K562 (cell line): ENCODE results near the gene LASP1NB.

Experiments
- ARNT ChIP-seq, 2 experiments: fragments of 450-650 bp; IDR thresholded peaks; 2 replicates each; pipeline ENCODE4 v1.6.1; 2016; ENCODE audit warnings: mild to moderate bottlenecking in 1 of 2
- ATF1 ChIP-seq, 2 experiments: fragments of 450-650 bp in 1 of 2; IDR thresholded peaks; 2 replicates each; pipeline ENCODE4 v1.6.1; 2016; ENCODE audit warnings: missing compliant biosample characterization in 1 of 2, missing genetic modification characterization in 1 of 2
- BRD4 ChIP-seq: fragments of 200-600 bp; sonication (generic); IDR thresholded peaks from 2 replicates; pipeline ENCODE4 v1.6.1; 2017; ENCODE audit warnings: inconsistent platforms
- CBX5 ChIP-seq: IDR thresholded peaks from 2 replicates; pipeline ENCODE4 v1.6.1; 2014; ENCODE audit warnings: low read depth, borderline replicate concordance
- CHD2 ChIP-seq: IDR thresholded peaks from 2 replicates; pipeline ENCODE4 v1.6.1; 2011; ENCODE audit warnings: low read depth, low read length
- GTF3C2 ChIP-seq: IDR thresholded peaks from 3 replicates; pipeline ENCODE4 v1.6.1; 2011; ENCODE audit warnings: borderline replicate concordance, mild to moderate bottlenecking, moderate library complexity; ENCODE audit not compliant: insufficient read length; ENCODE audit errors: extremely low read depth
- HEY1 ChIP-seq: fragments of 250-450 bp; sonication (Bioruptor Pico); IDR thresholded peaks from 2 replicates; pipeline ENCODE4 v1.5.0; 2020; ENCODE audit warnings: mild to moderate bottlenecking, moderate library complexity, borderline replicate concordance
- HINFP ChIP-seq: fragments of 450-650 bp; conservative IDR thresholded peaks from 2 replicates; pipeline ENCODE4 v1.6.1; 2016; ENCODE audit warnings: missing genetic modification characterization, low read depth, mild to moderate bottlenecking, control low read depth, missing compliant biosample characterization
- LEF1 ChIP-seq: fragments of 450-650 bp; IDR thresholded peaks from 2 replicates; pipeline ENCODE4 v1.6.1; 2016; ENCODE audit warnings: mild to moderate bottlenecking
- MLX ChIP-seq, 2 experiments: fragments of 450-650 bp in 1 of 2; sonication (generic) in 1 of 2; formaldehyde crosslinking; conservative IDR thresholded peaks; 2 replicates each; pipeline versions ENCODE4 v1.4.0 to v1.8.1; 2020 to 2022; ENCODE audit warnings: mild to moderate bottlenecking in 1 of 2, missing genetic modification reagents in 1 of 2
- MYC ChIP-seq, 2 experiments: fragments of 250-450 bp in 1 of 2; sonication (Bioruptor Pico) in 1 of 2; IDR thresholded peaks; 2 replicates each; pipeline versions ENCODE4 v1.5.1 to v1.6.1; 2012 to 2021; ENCODE audit warnings: low read depth in 2 of 2, borderline replicate concordance in 1 of 2, improper control_type of control experiment in 1 of 2, low read length in 1 of 2, mild to moderate bottlenecking in 1 of 2, moderate library complexity in 1 of 2
- NBN ChIP-seq: fragments of 450-650 bp; IDR thresholded peaks from 2 replicates; pipeline ENCODE4 v1.6.1; 2016; ENCODE audit warnings: low read depth, mild to moderate bottlenecking
- NELFE ChIP-seq: IDR thresholded peaks from 2 replicates; pipeline ENCODE4 v1.6.1; 2011; ENCODE audit warnings: mild to moderate bottlenecking; ENCODE audit not compliant: insufficient read depth, insufficient read length
- NR2C1 ChIP-seq, 2 experiments: fragments of 450-650 bp; IDR thresholded peaks; 2 replicates each; pipeline ENCODE4 v1.6.1; 2017; ENCODE audit warnings: mild to moderate bottlenecking in 2 of 2, antibody characterized with exemption in 1 of 2, inconsistent platforms in 1 of 2, missing compliant biosample characterization in 1 of 2, missing genetic modification characterization in 1 of 2
- RBBP5 ChIP-seq: fragments of 200-600 bp; sonication (generic); IDR thresholded peaks from 2 replicates; pipeline ENCODE4 v1.6.1; 2012; ENCODE audit warnings: borderline replicate concordance, mild to moderate bottlenecking, low read length, control low read depth, inconsistent platforms; ENCODE audit not compliant: insufficient read depth, poor library complexity, severe bottlenecking
- RBM15 ChIP-seq: fragments of 200-400 bp; formaldehyde crosslinking; IDR thresholded peaks from 2 replicates; pipeline ENCODE4 v1.6.1; 2018; ENCODE audit warnings: mild to moderate bottlenecking, low read length, moderate library complexity; ENCODE audit not compliant: insufficient read depth
- RBM22 ChIP-seq: fragments of 200-400 bp; formaldehyde crosslinking; IDR thresholded peaks from 2 replicates; pipeline ENCODE4 v1.6.1; 2018; ENCODE audit warnings: low read length, low read depth; ENCODE audit not compliant: poor library complexity, severe bottlenecking
- RFX5 ChIP-seq: IDR thresholded peaks from 2 replicates; pipeline ENCODE4 v1.6.1; 2011; ENCODE audit warnings: low read depth, mild to moderate bottlenecking, improper control_type of control experiment, low read length
- ZNF263 ChIP-seq: sonication (generic); formaldehyde crosslinking; IDR thresholded peaks from 2 replicates; pipeline ENCODE4 v1.8.0; 2022; ENCODE audit warnings: mild to moderate bottlenecking, missing genetic modification reagents, borderline replicate concordance
- ZNF589 ChIP-seq: fragments of 200-800 bp; sonication (Bioruptor generic); IDR thresholded peaks from 2 replicates; pipeline ENCODE4 v1.6.1; 2016; ENCODE audit warnings: low read depth, missing genetic modification characterization, missing compliant biosample characterization
- ZNF77 ChIP-seq: fragments of 250-450 bp; sonication (Bioruptor Pico); IDR thresholded peaks from 2 replicates; pipeline ENCODE4 v1.5.0; 2020
- TF ChIP-seq, protein P1 (sequence below): fragments of 450-650 bp; IDR thresholded peaks from one replicate; pipeline ENCODE4 v1.6.1; 2018; ENCODE audit warnings: mild to moderate bottlenecking, moderate library complexity; ENCODE audit not compliant: partially characterized antibody

The LASP1NB gene

GRCh38 chr17:38881600-38882191 is 43.7 kb upstream of the LASP1NB start (continued):
- TF ChIP-seq MLX (CRISPR knock-in tag; conservative IDR thresholded peaks at IDR 0.05) = no peak
- TF ChIP-seq NBN = no peak
- no peak for TF ChIP-seq NELFE
- TF ChIP-seq ZNF263 (CRISPR knock-in tag) = no peak
- TF ChIP-seq CBX5 = no peak
- TF ChIP-seq HEY1 (CRISPR knock-in tag) = no peak
- TF ChIP-seq ZNF77 = no peak
- no peak for TF ChIP-seq ZNF589 (CRISPR knock-in tag)
- no peak for TF ChIP-seq GTF3C2
- TF ChIP-seq CHD2 = no peak
- TF ChIP-seq RBBP5 = no peak
- TF ChIP-seq LEF1 = no peak
- TF ChIP-seq, protein P1, sequence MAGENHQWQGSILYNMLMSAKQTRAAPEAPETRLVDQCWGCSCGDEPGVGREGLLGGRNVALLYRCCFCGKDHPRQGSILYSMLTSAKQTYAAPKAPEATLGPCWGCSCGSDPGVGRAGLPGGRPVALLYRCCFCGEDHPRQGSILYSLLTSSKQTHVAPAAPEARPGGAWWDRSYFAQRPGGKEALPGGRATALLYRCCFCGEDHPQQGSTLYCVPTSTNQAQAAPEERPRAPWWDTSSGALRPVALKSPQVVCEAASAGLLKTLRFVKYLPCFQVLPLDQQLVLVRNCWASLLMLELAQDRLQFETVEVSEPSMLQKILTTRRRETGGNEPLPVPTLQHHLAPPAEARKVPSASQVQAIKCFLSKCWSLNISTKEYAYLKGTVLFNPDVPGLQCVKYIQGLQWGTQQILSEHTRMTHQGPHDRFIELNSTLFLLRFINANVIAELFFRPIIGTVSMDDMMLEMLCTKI = no peak
- no peak for TF ChIP-seq RBM22
- TF ChIP-seq RFX5 = no peak
- peak; percentile 76 for TF ChIP-seq MYC (IDR thresholded peaks at IDR 0.05; ENCODE audit: low read depth, low read length)
- TF ChIP-seq MYC (CRISPR knock-in tag; IDR thresholded peaks at IDR 0.05; ENCODE audit: borderline replicate concordance, low read depth) = no peak
- no peak for TF ChIP-seq ARNT (IDR thresholded peaks at IDR 0.05)
- TF ChIP-seq NR2C1 (IDR thresholded peaks at IDR 0.05) = no peak
- TF ChIP-seq NR2C1 (tag; IDR thresholded peaks at IDR 0.05) = no peak
- no peak for TF ChIP-seq RBM15
- no peak for TF ChIP-seq HINFP (tag)
- no peak for TF ChIP-seq ATF1 (CRISPR knock-in tag; IDR thresholded peaks at IDR 0.05)
- no peak for TF ChIP-seq ATF1 (tag; IDR thresholded peaks at IDR 0.05)
- TF ChIP-seq BRD4 = no peak
